ENCODE results near the gene UNC80. TPM values are rescaled to one million over a fixed set of nuclear protein-coding genes. Genes with fewer than 3 reads are reported as not detected.

The UNC80 gene
- total RNA-seq, 2 donors from 2014 or later = 3.6 to 8.6 TPM

DNA sequence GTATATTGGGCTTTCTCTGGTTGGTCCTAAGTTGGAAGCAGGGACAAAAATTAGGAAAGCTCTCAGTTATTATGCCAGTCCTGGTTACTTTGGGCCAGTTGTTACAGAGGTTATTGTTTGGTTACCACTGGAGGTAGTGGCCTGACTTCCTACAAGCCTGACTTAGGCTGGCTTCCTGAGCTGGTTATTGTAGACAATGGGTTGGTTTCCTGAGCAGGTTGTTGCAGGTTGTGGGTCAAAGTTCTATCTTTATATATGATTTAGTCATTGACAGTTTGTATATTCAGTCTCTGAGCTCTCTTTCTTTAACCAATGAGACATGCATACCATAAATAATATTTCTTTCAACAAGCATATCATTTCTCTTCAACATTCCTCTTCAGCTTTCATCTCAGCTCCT lies 172.1 kb downstream of the UNC80 start:
- Histone ChIP-seq H3K36me3 (no peaks in the 10 kb centered on the region), H3K4me3 (no peak overlapping the region), H3K27ac (no peak overlapping the region), H3K9me3 (no peaks in the 10 kb centered on the region), H3K27me3 (replicated peaks; ENCODE audit: insufficient read depth) (no peaks in the 10 kb centered on the region), H3K4me1 (replicated peaks) (no peaks in the 10 kb centered on the region)
- intact Hi-C loops (cut with DNase I) = no loop called here
- DNase-seq (ENCODE audit: low spot score) = no peak
- TF ChIP-seq POLR2A (IDR thresholded peaks at IDR 0.05) (no peak), POLR2AphosphoS5 (IDR thresholded peaks at IDR 0.05) (no peak)
- TF ChIP-seq, protein P1, sequence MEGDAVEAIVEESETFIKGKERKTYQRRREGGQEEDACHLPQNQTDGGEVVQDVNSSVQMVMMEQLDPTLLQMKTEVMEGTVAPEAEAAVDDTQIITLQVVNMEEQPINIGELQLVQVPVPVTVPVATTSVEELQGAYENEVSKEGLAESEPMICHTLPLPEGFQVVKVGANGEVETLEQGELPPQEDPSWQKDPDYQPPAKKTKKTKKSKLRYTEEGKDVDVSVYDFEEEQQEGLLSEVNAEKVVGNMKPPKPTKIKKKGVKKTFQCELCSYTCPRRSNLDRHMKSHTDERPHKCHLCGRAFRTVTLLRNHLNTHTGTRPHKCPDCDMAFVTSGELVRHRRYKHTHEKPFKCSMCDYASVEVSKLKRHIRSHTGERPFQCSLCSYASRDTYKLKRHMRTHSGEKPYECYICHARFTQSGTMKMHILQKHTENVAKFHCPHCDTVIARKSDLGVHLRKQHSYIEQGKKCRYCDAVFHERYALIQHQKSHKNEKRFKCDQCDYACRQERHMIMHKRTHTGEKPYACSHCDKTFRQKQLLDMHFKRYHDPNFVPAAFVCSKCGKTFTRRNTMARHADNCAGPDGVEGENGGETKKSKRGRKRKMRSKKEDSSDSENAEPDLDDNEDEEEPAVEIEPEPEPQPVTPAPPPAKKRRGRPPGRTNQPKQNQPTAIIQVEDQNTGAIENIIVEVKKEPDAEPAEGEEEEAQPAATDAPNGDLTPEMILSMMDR (IDR thresholded peaks at IDR 0.05) = no peak

DNA sequence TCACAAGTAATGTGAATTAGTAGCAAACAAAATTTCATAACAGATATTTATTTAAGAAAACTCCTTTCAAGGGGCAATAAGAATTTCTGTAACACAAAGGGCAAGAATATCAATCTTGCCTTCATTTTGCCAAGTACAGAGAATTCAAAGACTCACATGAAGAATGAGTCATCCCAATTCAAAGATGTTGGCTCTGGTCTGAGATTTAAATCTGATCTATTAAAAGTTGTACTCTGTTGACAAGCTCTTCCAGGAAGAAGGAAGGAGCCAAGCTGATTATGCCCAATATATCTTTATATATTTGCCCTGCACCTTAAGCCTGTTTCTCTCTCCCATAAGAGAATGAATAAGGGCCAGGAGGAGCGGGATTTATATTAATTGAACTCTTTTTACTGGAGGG lies 174.9 kb downstream of the UNC80 start:
- TF ChIP-seq POLR2AphosphoS5 (IDR thresholded peaks at IDR 0.05) (peak; percentile 91), POLR2A (IDR thresholded peaks at IDR 0.05) (no peak)
- TF ChIP-seq, protein P1 (IDR thresholded peaks at IDR 0.05) = no peak
- Histone ChIP-seq H3K4me3 (no peak overlapping the region), H3K4me1 (replicated peaks) (no peaks in the 10 kb centered on the region), H3K27me3 (replicated peaks; ENCODE audit: insufficient read depth) (no peaks in the 10 kb centered on the region), H3K9me3 (no peaks in the 10 kb centered on the region), H3K27ac (no peak overlapping the region), H3K36me3 (no peaks in the 10 kb centered on the region)
- 43% methylated on average over 1 of the region's 1 CpG for WGBS
- intact Hi-C loops (cut with DNase I) = no loop called here
- peak; percentile 34 for DNase-seq (ENCODE audit: low spot score)

DNA sequence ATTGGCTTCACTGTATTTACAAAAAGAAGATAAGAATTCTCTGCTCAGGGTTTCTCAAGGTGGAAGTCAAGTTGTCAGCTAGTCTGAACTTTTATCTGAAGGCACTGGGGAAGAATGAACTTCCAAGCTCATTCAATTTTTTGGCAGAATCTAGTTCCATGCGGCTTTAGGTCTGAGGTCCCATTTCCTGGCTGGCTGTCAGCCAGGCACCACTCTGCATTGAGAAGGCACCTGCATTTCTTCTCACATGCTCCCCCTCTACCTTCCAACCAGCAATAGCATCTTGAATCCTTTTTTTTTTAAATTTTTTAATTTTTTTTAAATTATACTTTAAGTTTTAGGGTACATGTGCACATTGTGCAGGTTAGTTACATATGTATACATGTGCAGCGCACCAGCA lies 184.6 kb downstream of the UNC80 start:
- TF ChIP-seq POLR2AphosphoS5 (IDR thresholded peaks at IDR 0.05) (no peak), POLR2A (IDR thresholded peaks at IDR 0.05) (no peak)
- TF ChIP-seq, protein P1 (IDR thresholded peaks at IDR 0.05) = no peak
- DNase-seq (ENCODE audit: low spot score) = no peak
- 84% methylated on average over 2 of the region's 2 CpGs for WGBS
- no peak overlapping the region for H3K4me3 ChIP-seq
- H3K4me1 ChIP-seq (replicated peaks) = no peaks in the 10 kb centered on the region
- intact Hi-C loops (cut with DNase I) = no loop called here
- H3K27me3 ChIP-seq (replicated peaks; ENCODE audit: insufficient read depth) = no peaks in the 10 kb centered on the region
- H3K27ac ChIP-seq = no peak overlapping the region
- H3K36me3 ChIP-seq = no peaks in the 10 kb centered on the region
- no peaks in the 10 kb centered on the region for H3K9me3 ChIP-seq

DNA sequence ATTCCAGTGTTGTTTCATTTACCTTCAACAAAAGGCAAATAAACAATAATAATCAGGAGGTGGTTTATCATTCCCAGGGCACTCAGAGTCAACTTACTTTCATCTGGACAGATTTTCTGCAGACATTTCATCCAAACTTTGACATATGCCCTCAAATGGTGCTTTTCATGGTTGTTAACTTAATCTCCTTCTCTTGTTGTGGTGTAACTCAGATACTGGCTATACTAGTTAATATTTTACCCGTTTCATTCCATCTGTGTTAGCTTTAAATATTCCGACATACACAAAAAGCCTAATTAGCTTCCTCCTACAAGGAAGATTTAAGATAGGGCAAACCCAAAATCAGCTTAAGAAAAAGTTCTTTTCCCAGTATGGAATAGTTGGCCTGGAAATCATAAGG lies 186.4 kb downstream of the UNC80 start:
- no peaks in the 10 kb centered on the region for H3K27me3 ChIP-seq (replicated peaks; ENCODE audit: insufficient read depth)
- DNase-seq (ENCODE audit: low spot score) = no peak
- H3K36me3 ChIP-seq = no peaks in the 10 kb centered on the region
- 94% methylated on average over 2 of the region's 2 CpGs for whole genome bisulfite sequencing
- H3K9me3 ChIP-seq = no peaks in the 10 kb centered on the region
- intact Hi-C loops (cut with DNase I) = no loop called here
- TF ChIP-seq, protein P1 (IDR thresholded peaks at IDR 0.05) = no peak
- TF ChIP-seq POLR2A (IDR thresholded peaks at IDR 0.05) (no peak), POLR2AphosphoS5 (IDR thresholded peaks at IDR 0.05) (no peak)
- no peak overlapping the region for H3K4me3 ChIP-seq
- no peak overlapping the region for H3K27ac ChIP-seq
- no peaks in the 10 kb centered on the region for H3K4me1 ChIP-seq (replicated peaks)

DNA sequence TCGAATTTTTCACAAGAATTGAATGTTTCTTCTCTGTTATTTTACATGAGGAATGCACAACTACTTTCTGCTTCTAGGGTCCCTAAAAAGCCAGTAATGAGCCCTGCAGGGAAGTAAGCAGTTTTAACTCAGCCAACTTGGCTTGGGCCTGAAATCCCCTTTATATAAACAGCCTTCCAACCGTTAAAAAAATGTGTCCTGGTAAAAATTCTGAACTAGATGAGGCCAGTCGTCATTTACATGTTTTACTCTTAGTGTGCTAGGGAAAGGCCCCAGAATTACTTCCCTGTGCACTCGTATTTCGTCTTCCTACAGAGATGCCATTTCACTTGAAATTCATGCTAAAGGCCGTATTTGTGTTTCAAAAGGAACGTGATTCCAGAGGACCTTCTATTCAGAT lies 188.4 kb downstream of the UNC80 start:
- TF ChIP-seq, protein P1 (IDR thresholded peaks at IDR 0.05) = no peak
- TF ChIP-seq POLR2AphosphoS5 (IDR thresholded peaks at IDR 0.05) (no peak), POLR2A (IDR thresholded peaks at IDR 0.05) (no peak)
- intact Hi-C loops (cut with DNase I) = no loop called here
- 48% methylated on average over 7 of the region's 7 CpGs for WGBS
- DNase-seq (ENCODE audit: low spot score) = no peak
- H3K27me3 ChIP-seq (replicated peaks; ENCODE audit: insufficient read depth) = no peaks in the 10 kb centered on the region
- no peaks in the 10 kb centered on the region for H3K9me3 ChIP-seq
- H3K36me3 ChIP-seq = no peaks in the 10 kb centered on the region
- H3K4me3 ChIP-seq = no peak overlapping the region
- H3K4me1 ChIP-seq (replicated peaks) = no peaks in the 10 kb centered on the region
- H3K27ac ChIP-seq = no peak overlapping the region

Data from prostate gland (tissue), 2 donors.